Effector memory CD4-positive, alpha-beta T cell (primary cell): ENCODE results near the gene POP7.
A peak's percentile ranks its signal among the peaks of the same experiment; 100 is the strongest.

Experiments used
- DNase-seq, 3 donors: peaks; one replicate each; pipeline ENCODE4 v3.0.0-alpha.2; 2020
- H3K27ac ChIP-seq: 2 replicates; pipeline ENCODE4 v1.7.0; 2013; ENCODE audit warnings: mild to moderate bottlenecking, low read length, moderate library complexity; ENCODE audit not compliant: insufficient read depth, poor library complexity, severe bottlenecking
- H3K27me3 ChIP-seq: replicated peaks from 2 replicates; pipeline ENCODE4 v1.7.0; 2013; ENCODE audit warnings: mild to moderate bottlenecking, low read length; ENCODE audit not compliant: insufficient read depth, control insufficient read depth, poor library complexity, severe bottlenecking
- H3K36me3 ChIP-seq: 2 replicates; pipeline ENCODE4 v1.7.0; 2013; ENCODE audit warnings: mild to moderate bottlenecking, low read length, moderate library complexity; ENCODE audit not compliant: control insufficient read depth, insufficient read depth
- H3K4me1 ChIP-seq: 2 replicates; pipeline ENCODE4 v1.7.0; 2013; ENCODE audit warnings: low read length, mild to moderate bottlenecking; ENCODE audit not compliant: control insufficient read depth, insufficient read depth, poor library complexity, severe bottlenecking
- H3K4me3 ChIP-seq: 2 replicates; pipeline ENCODE4 v1.7.0; 2013; ENCODE audit warnings: low read length, low read depth, mild to moderate bottlenecking; ENCODE audit not compliant: insufficient read depth, poor library complexity, severe bottlenecking
- H3K9me3 ChIP-seq: 2 replicates; pipeline ENCODE4 v1.7.0; 2013; ENCODE audit warnings: mild to moderate bottlenecking, low read length, moderate library complexity; ENCODE audit not compliant: control insufficient read depth

Gene POP7

DNA sequence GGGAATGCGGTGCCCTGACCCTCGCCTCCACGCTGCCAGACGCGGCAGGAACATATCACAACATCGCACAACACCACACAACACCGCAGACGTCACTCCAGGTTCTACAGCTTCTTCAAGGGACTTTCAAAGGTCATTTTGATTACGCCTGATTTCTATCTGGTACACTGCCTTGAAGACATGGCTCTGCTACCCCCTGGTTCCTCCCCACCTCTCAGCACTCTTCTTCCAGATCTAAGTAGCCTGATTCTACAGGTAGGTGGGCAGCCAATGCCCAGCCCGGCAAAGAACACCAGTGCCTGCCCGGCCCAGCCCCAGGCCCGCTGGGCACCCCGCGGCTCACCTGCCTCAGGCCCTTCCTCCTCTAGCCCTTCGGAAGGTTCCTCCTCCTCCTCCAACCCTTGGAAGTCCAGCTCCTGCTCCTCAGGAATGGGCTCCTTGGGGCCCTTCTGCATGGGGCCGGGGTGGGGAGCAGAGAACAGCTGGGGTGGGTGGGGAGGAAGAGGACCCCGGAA is 20.2 kb upstream of the POP7 start:
- Histone ChIP-seq H3K36me3 (peaks cover 71% of the 10 kb centered on the region), H3K4me3 (no peak overlapping the region), H3K27ac (no peak overlapping the region)

DNA sequence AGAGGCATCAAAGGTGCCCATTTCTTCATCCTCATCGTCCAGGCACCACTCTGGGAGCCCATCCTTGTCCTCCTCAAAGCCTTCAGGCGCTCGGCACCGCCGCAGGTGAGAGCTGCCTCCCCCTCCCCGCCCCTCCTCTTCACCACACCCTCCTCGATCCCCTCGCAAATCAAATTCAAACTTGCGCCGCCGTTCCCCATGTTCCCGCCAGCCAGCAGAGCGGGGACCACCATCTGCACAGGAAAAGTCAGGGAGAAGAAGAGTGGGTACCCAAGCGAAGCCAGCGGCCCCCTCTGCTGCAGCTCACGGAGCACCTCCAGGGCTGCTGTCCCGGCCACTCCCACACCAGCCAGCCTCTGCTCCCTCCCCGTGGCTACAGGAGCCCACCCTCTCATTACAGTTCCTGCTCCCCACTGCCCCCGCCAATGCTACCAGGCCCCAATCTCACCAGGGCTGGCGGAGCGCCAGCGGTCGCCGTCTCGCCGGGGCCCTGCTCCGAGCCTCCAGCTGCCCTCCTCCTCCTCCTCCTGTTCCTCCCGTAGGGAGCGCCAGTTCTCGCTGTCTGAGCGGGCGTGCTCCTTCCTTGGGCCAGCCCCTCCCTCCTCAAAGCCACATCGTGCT is 19.6 kb upstream of the POP7 start:
- Histone ChIP-seq H3K36me3 (peaks cover 71% of the 10 kb centered on the region), H3K27me3 (no peaks in the 10 kb centered on the region), H3K4me3 (no peak overlapping the region), H3K9me3 (no peaks in the 10 kb centered on the region), H3K4me1 (peaks cover 9% of the 10 kb centered on the region), H3K27ac (no peak overlapping the region)
- no peak for DNase-seq

More for the DNA sequence above, 20.2 kb upstream of the POP7 start:
- H3K9me3 ChIP-seq: no peaks in the 10 kb centered on the region
- DNase-seq: no peak
- peaks cover 11% of the 10 kb centered on the region for H3K4me1 ChIP-seq
- H3K27me3 ChIP-seq: no peaks in the 10 kb centered on the region

GRCh38 chr7:100686822-100687211 is 19.1 kb upstream of the POP7 start:
- Histone ChIP-seq H3K4me3 (no peak overlapping the region), H3K9me3 (no peaks in the 10 kb centered on the region), H3K27ac (no peak overlapping the region), H3K36me3 (peaks cover 68% of the 10 kb centered on the region), H3K4me1 (peaks cover 9% of the 10 kb centered on the region), H3K27me3 (no peaks in the 10 kb centered on the region)
- no peak for DNase-seq

DNA sequence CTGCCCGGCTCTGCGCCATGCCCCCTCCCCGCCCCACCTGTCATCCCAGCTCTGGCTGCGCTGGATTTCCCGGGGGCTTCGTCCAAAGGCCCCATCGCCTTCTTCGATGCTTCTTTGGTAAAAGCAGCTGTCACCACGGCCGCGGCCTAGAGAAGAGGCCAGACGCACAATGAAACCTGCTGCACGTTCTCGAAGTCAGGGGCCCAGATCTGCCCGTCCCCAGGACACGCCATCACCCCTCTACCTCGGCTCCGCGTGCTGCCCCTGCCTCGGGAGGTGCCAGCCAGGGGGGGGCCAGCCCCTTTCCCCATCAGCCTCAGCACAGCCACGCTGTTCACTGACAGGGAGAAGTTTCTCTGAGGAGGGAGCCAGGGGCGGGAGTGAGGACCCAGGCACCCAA is 18.7 kb upstream of the POP7 start:
- Histone ChIP-seq H3K9me3 (no peaks in the 10 kb centered on the region), H3K4me1 (peaks cover 13% of the 10 kb centered on the region), H3K27ac (no peak overlapping the region), H3K27me3 (no peaks in the 10 kb centered on the region), H3K4me3 (no peak overlapping the region), H3K36me3 (peaks cover 64% of the 10 kb centered on the region)
- no peak for DNase-seq

DNA sequence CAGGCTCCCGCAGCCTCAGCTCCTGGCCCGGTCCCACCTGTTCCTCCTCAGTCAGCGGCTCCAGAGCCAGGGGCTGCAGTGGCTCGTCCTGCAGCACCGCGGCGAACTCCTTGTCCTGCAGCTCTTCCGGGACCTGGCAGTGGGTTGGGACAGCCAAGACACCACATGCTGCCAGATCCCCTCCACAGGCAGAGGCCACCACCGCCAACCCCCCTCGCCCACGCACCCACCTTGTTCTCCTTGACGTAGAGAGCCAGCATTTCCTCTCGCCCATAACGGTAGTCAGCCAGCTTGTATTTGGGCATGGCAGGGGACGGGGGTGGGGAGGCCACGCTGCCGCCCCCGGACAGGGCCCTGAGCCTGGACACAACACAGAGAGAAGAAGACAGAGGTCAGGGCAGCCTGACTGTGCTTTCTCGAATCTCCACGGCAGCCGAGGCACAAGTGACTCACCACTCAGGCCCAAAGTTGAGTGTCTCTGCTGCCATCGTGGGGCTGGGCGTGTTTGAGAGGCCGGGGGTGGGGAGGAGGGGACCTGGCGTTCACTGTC is 18.1 kb upstream of the POP7 start:
- no peak for DNase-seq
- Histone ChIP-seq H3K4me3 (no peak overlapping the region), H3K27me3 (no peaks in the 10 kb centered on the region), H3K9me3 (no peaks in the 10 kb centered on the region), H3K27ac (no peak overlapping the region), H3K36me3 (peaks cover 60% of the 10 kb centered on the region), H3K4me1 (peaks cover 19% of the 10 kb centered on the region)

GRCh38 chr7:100688326-100688860 is 17.5 kb upstream of the POP7 start:
- H3K36me3 ChIP-seq: peaks cover 54% of the 10 kb centered on the region
- no peaks in the 10 kb centered on the region for H3K9me3 ChIP-seq
- no peak for DNase-seq
- H3K27me3 ChIP-seq: no peaks in the 10 kb centered on the region
- H3K27ac ChIP-seq: peak overlapping the region; percentile 16
- peaks cover 23% of the 10 kb centered on the region for H3K4me1 ChIP-seq
- no peak overlapping the region for H3K4me3 ChIP-seq

- no peak overlapping the region for H3K4me3 ChIP-seq
- peaks cover 44% of the 10 kb centered on the region for H3K36me3 ChIP-seq
- no peaks in the 10 kb centered on the region for H3K9me3 ChIP-seq
- H3K27ac ChIP-seq: no peak overlapping the region
- no peak for DNase-seq
- H3K4me1 ChIP-seq: peaks cover 23% of the 10 kb centered on the region
- no peaks in the 10 kb centered on the region for H3K27me3 ChIP-seq
Measured at GRCh38 chr7:100689230-100690135, 16.4 kb upstream of the POP7 start.

DNA sequence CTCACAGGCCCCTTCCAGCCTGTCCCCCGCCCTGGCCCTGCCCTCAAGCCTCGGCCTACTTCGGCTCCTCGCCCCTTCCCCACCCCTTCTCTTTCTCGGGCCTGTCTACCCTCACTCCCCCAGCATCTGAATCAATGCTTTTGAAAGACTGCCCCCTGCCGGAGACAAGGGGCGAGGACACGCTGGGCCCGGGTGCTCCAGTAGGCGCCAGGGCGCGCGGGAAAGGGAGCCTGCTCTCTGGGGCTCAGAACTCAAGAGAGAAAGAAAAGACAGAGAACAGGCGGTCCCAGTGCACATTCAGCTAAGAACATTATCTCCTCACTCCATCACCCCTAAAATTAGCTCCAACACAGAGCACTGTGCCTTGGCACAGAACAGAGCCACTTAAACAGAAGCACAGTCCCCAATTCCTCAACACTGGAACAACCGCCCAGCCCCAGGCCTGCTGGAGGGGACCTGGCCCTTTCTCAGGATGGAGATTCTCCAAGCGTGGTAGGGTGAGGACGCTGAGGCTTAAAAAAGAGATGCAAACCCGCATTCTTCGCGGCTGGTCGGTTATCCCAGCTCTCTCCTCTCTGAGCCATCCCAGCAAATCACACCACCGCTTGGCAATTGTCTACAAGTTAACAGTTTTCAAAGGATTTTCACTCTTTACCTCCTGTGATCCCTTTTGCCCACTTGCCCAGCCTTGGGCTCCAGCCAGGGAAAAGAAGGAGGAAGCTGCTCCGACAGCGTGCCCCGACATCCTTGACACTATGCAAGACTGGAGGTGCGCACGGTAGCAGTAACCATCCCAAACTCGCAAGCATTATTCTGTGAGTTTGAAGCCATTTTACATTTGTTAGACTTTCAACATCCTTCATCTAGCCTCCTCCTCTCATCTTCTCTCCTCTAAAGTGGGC is 14.0 kb upstream of the POP7 start:
- no peak overlapping the region for H3K4me3 ChIP-seq
- peaks cover 19% of the 10 kb centered on the region for H3K36me3 ChIP-seq
- no peaks in the 10 kb centered on the region for H3K27me3 ChIP-seq
- peaks cover 23% of the 10 kb centered on the region for H3K4me1 ChIP-seq
- H3K27ac ChIP-seq: no peak overlapping the region
- DNase-seq: peak; percentile 57 to 70 (median 61)
- H3K9me3 ChIP-seq: no peaks in the 10 kb centered on the region

DNA sequence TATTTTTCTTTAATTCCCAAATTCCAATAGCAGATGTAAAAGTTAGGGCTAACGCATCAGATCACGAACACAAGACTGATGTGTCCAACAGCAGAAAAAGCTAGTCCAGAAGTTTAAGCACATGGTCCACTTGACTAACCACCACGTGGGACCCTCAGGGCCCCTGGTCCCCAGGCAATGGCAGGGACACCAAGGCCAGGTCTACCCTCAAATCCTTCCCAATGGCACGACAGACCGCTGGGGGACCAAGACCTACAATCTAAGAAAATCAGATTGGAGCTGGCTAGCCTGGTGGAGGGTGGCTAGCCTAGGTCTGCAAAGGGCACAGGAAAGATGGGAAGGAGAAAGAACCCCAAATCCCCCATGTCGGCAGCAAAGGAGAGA is 13.4 kb upstream of the POP7 start:
- no peak for DNase-seq
- Histone ChIP-seq H3K27me3 (no peaks in the 10 kb centered on the region), H3K27ac (no peak overlapping the region), H3K4me1 (peaks cover 23% of the 10 kb centered on the region), H3K4me3 (peak overlapping the region; percentile 68), H3K9me3 (no peaks in the 10 kb centered on the region), H3K36me3 (peaks cover 13% of the 10 kb centered on the region)
